GM19452 (cell line): ENCODE data around the gene GIMAP1.

ENCODE experiments used
- ATAC-seq: cut with Tn5 transposase; IDR thresholded peaks from one replicate; pipeline ENCODE4 v1.9.1; 2021; ENCODE audit not compliant: unreplicated experiment

Gene GIMAP1

GRCh38 chr7:150745876-150746275, 29.5 kb downstream of the GIMAP1 start:
- ATAC-seq, result no peak

GRCh38 chr7:150746921-150747320, 30.5 kb downstream of the GIMAP1 start:
- no peak for ATAC-seq

- ATAC-seq, result no peak
These were observed 32.0 kb downstream of the GIMAP1 start for GRCh38 chr7:150748376-150748775.

- no peak for ATAC-seq
These were observed 35.3 kb downstream of the GIMAP1 start for GRCh38 chr7:150751702-150752101.

- no peak for ATAC-seq
These were observed 36.8 kb downstream of the GIMAP1 start for GRCh38 chr7:150753239-150753638.

GRCh38 chr7:150753826-150754603, 37.6 kb downstream of the GIMAP1 start:
- no peak for ATAC-seq

- no peak for ATAC-seq
These were observed 38.5 kb downstream of the GIMAP1 start for GRCh38 chr7:150754951-150755350.

GRCh38 chr7:150755473-150756099, 39.2 kb downstream of the GIMAP1 start:
- ATAC-seq, result no peak

GRCh38 chr7:150756166-150756565, 39.8 kb downstream of the GIMAP1 start:
- no peak for ATAC-seq

GRCh38 chr7:150756858-150757257, 40.4 kb downstream of the GIMAP1 start:
- no peak for ATAC-seq

- ATAC-seq, result no peak
These were observed 43.1 kb downstream of the GIMAP1 start for GRCh38 chr7:150759479-150759878.

- ATAC-seq, result no peak
These were observed 49.9 kb downstream of the GIMAP1 start for GRCh38 chr7:150766334-150766709.

GRCh38 chr7:150769768-150770167, 53.4 kb downstream of the GIMAP1 start:
- no peak for ATAC-seq
